ENCODE results near the gene PPP6R2.

Gene PPP6R2, protein sequence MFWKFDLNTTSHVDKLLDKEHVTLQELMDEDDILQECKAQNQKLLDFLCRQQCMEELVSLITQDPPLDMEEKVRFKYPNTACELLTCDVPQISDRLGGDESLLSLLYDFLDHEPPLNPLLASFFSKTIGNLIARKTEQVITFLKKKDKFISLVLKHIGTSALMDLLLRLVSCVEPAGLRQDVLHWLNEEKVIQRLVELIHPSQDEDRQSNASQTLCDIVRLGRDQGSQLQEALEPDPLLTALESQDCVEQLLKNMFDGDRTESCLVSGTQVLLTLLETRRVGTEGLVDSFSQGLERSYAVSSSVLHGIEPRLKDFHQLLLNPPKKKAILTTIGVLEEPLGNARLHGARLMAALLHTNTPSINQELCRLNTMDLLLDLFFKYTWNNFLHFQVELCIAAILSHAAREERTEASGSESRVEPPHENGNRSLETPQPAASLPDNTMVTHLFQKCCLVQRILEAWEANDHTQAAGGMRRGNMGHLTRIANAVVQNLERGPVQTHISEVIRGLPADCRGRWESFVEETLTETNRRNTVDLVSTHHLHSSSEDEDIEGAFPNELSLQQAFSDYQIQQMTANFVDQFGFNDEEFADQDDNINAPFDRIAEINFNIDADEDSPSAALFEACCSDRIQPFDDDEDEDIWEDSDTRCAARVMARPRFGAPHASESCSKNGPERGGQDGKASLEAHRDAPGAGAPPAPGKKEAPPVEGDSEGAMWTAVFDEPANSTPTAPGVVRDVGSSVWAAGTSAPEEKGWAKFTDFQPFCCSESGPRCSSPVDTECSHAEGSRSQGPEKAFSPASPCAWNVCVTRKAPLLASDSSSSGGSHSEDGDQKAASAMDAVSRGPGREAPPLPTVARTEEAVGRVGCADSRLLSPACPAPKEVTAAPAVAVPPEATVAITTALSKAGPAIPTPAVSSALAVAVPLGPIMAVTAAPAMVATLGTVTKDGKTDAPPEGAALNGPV

DNA sequence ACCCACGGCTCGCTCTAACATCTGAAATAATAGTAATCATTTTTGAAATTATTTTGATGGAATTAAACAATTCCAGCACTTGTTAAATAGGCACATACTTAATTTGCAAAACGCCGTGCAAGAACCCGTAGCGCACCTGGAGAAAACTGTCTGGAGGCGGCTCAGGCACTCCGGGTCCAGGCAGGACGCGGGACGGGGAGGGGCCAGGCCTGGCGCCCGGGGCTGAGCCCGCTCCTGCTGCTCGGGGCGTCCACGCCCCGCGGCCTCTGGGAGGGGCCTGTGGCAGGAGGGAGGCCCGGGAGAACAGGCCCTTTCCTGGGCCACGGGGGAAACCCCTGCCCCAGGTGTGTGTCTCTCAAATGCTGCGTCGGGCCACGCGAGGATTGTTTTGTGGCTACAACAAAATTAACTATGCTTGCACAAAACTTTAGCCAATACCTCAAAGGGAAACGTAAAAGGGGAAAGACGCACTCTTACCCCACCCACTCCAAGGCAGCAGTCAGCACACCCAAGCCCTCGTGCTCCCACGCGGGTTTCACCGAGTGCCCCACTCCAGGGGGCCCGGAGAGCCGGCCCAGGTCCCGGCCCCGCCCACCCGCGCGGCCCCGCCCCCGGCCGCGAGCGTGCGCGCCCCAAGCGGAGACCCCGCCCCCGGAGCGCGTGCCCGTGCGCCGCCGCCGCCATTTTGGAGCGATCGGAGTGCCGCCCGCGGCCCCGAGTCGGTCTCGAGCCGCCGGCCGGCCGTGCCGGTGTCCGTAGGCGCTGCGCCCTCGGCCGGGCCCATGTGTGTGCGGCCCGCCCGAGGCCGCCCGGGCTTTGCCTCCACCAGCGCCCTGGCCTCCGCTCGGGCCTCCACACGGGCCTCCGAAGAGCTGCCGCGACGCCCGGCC, at the start of gene PPP6R2:
PPP6R2 (plus strand) TSS at position 677 of the 890 bp plus-strand sequence. CDS start 50,582 bp downstream, outside the sequence.
- TF ChIP-seq, protein P1, sequence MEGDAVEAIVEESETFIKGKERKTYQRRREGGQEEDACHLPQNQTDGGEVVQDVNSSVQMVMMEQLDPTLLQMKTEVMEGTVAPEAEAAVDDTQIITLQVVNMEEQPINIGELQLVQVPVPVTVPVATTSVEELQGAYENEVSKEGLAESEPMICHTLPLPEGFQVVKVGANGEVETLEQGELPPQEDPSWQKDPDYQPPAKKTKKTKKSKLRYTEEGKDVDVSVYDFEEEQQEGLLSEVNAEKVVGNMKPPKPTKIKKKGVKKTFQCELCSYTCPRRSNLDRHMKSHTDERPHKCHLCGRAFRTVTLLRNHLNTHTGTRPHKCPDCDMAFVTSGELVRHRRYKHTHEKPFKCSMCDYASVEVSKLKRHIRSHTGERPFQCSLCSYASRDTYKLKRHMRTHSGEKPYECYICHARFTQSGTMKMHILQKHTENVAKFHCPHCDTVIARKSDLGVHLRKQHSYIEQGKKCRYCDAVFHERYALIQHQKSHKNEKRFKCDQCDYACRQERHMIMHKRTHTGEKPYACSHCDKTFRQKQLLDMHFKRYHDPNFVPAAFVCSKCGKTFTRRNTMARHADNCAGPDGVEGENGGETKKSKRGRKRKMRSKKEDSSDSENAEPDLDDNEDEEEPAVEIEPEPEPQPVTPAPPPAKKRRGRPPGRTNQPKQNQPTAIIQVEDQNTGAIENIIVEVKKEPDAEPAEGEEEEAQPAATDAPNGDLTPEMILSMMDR (IDR thresholded peaks at IDR 0.05; ENCODE audit: insufficient read depth, missing control alignments), result no peak
- DNase-seq (ENCODE audit: insufficient read length, low spot score) (no peak), FAIRE-seq (no peak)

DNA sequence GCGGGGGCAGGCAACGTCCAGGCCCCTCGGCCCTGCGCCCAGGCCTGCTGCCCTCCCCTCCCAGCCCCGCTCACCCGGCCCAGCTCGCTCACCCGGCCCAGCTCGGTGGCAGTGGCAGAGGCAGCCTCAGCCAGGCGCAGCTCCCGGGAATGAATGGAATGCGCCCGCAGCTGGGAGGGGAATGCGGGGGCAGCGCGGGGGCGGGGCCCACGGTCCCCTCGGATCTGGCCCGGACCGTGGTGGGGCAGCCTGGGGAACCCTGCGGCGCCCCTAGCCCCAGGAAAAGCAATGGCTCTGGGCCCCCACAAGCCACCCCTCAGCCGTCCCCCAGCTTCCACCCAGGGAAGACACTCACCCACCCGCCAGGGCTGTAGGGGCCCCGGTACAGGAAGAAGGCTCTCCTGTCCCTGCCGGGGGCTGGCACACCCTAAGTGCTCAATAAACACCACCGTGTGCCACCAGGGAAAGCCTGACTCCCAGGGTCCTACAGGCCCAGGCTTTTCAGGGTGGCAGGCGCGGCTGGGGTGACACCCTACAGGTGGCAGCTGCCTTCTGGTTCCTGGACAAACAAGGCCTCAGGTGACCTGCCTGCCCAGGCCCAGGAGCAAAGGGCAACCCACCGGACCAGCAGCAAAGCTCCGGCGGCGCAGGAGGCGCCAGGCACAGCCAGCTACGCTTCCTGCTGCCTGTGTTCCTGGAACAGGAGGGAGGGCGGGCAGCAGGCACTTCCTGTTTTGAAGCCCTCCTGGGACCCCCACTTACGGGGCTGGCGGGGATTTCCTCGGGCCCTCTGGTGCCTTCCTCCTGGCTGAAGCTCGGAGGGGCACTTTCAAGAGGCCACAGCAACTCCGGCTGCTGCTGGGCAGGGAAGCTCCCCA, 49.4 kb upstream of the PPP6R2 start:
- FAIRE-seq, result no peak
- TF ChIP-seq, protein P1 (IDR thresholded peaks at IDR 0.05; ENCODE audit: insufficient read depth, missing control alignments), result no peak
- DNase-seq (ENCODE audit: insufficient read length, low spot score), result no peak

DNA sequence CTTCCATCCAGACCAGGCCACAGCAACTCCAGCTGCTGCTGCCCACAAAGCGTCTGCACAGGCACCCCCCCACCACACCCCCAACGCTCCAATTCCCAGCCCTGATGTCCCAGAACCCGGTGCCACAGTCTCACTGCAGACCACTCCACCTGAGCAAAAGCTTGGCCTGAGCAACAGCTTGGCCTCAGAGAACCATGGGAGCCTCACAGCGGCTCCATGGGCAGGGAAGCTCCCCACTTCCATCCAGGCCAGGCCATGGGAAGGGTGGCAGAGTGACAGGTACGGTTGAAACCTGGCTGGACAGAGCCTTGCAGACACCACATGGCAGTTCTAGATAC, 48.8 kb upstream of the PPP6R2 start:
- DNase-seq (ENCODE audit: insufficient read length, low spot score), result no peak
- FAIRE-seq, result no peak
- TF ChIP-seq, protein P1 (IDR thresholded peaks at IDR 0.05; ENCODE audit: insufficient read depth, missing control alignments), result no peak

DNA sequence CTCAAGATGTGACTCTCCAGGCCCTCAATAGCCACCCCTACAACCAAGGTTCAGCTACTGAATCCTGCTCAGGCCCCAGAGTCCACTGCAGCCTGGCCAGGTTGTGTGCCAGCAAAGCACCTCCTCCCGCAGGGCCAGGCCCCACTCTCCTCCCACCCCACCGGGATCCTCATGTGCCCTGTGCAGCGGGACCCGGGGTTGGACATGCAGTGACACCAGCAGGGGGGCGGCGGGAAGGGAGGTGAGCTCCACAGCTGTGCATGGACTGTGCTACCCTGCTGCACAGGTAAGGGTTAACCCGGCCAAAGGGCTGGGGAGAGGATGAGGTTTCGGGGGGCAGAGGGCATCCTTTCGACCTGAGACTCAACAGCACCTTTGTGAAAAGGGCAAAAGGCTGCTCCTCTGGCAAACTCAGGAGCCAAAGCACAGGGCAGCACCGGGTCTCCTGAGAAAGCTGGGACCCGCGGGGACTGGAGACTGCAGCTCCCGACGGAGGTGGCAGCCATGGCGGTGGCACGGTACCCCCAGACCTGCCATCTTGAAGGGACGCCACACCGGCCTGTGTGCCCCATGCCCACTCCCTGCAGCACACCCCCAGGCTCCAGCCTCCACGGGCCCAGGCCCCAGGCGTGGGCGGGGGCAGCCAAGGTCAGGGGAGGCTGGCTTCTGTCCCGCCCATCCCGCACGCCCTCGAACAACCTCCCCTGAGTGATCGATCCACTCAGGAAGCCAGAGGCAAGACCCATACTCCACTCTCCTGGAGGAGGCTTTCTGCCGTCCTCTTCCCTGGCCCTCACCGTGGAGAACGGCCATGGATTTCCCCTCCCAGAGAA, 46.3 kb upstream of the PPP6R2 start:
- TF ChIP-seq, protein P1 (IDR thresholded peaks at IDR 0.05; ENCODE audit: insufficient read depth, missing control alignments), result no peak
- DNase-seq (ENCODE audit: insufficient read length, low spot score) (no peak), FAIRE-seq (no peak)

DNA sequence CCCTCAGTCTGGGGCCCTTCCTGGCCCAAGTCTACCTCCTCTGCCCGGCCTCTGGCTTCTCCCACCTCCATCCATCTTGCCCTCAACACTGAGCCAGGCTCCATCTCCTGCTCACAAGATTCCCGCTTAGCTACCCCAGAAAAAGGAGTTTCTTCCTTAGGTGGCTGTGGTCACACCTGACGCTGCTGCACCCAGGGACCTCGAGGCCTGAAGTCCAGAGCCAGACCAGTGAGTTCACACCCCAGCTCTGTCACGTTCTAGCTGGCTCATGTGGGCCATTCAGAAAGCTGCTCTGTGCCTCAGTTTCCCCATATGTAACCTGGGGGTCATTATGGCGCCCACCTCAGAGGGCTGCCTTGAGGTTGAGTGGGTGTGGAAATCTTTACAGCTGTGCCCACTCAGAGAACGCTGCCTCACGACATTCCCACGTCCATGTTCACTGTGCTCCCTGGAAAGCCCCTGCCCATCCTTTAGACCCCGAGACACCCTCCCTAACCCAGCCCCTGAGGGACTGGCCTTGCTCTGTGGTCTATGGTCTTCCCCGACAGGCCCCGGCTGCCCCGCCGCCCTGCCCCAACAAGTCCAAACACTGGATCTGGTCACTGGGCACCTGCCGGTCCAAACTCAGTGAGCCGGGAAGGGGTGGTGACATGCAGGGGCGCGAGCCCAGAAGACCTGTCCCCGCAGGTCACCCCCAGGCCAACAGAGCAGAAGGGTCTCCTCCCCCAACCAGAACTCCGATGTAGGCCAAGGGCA, 45.4 kb upstream of the PPP6R2 start:
- FAIRE-seq (no peak), DNase-seq (ENCODE audit: insufficient read length, low spot score) (no peak)
- TF ChIP-seq, protein P1 (IDR thresholded peaks at IDR 0.05; ENCODE audit: insufficient read depth, missing control alignments), result no peak

Measured in D721Med (cell line).